ENCODE data around the gene TTLL9. TPM values are rescaled to one million over a fixed set of nuclear protein-coding genes. Genes with fewer than 3 reads are reported as not detected.

The TTLL9 gene
- total and polyA plus RNA-seq, 4 donors: 0.06 to 0.08 TPM; not detected in 2

DNA sequence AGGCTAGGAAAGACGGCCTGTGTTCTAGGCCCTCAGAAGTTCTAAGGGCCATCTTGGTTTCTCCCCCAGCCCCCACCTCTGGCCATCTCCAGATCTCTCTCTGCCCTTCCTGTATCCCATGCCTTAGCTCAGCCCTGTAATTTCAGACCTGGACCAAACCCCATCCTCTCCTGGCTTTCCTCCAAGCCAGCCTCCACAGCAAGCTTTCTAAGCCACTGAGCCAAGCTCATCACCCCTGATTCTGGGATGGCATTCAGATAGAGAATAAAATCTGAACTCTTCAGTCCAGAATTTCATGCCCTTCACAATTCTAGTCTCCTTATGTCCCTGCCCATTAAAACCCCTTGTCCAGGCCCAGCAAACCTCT lies 120.9 kb downstream of the TTLL9 start (continued):
- TF ChIP-seq REST (IDR thresholded peaks at IDR 0.05): no peak

GRCh38 chr20:31992086-31992485 lies 121.7 kb downstream of the TTLL9 start:
- H3K4me3 ChIP-seq (ENCODE audit: low read depth in 1 of 3, low read length in 3 of 3): no peak overlapping the region
- no peak for DNase-seq (ENCODE audit: low spot score)
- no peak overlapping the region for H3K27ac ChIP-seq (ENCODE audit: low read depth in 1 of 2, low read length in 2 of 2)
- H3K36me3 ChIP-seq (ENCODE audit: control insufficient read depth in 4 of 4, insufficient read depth in 3 of 4, low read depth in 1 of 4, low read length in 3 of 4): no peaks in the 10 kb centered on the region
- TF ChIP-seq NR2F2 (IDR thresholded peaks at IDR 0.05) (no peak), YY1 (IDR thresholded peaks at IDR 0.05) (no peak)
- peaks cover 0 to 2% (median 0%) of the 10 kb centered on the region in 4 donors for H3K27me3 ChIP-seq (ENCODE audit: control insufficient read depth in 4 of 4, insufficient read depth in 4 of 4, low read length in 3 of 4)
- no peaks in the 10 kb centered on the region for H3K9me3 ChIP-seq (ENCODE audit: control insufficient read depth in 4 of 4, low read length in 3 of 4)
- 75% methylated on average over 2 of the region's 2 CpGs for WGBS
- H3K9ac ChIP-seq (ENCODE audit: low read depth in 1 of 2, low read length in 2 of 2): no peak overlapping the region
- peaks cover 0 to 2% (median 0%) of the 10 kb centered on the region in 4 donors for H3K4me1 ChIP-seq (ENCODE audit: control insufficient read depth in 4 of 4, insufficient read depth in 4 of 4, low read length in 3 of 4)

Small RNA genes lying within 50 kb of the gene (small RNA-seq; reads per million reads assigned to genes)
- gene RNU1-94P: 0.11 reads per million

Other genes starting within 250 kb of the TTLL9 start
- under 1 TPM in 1 of 2 donors, not detected in 1; 0.59 TPM for gene COX4I2, start 232.7 kb upstream of the TTLL9 start, total RNA-seq
- gene COX4I2, start 232.7 kb upstream of the TTLL9 start, polyA plus RNA-seq: under 1 TPM; 0.35 to 0.81 TPM
- gene BCL2L1, start 147.8 kb upstream of the TTLL9 start, total RNA-seq: 100 to 1,000 TPM in 1 of 2 donors, 10 to 100 TPM in 1; 48.4 to 124 TPM
- gene BCL2L1, start 147.8 kb upstream of the TTLL9 start, polyA plus RNA-seq: 10 to 100 TPM; 29.7 to 43.7 TPM
- 10 to 100 TPM in 1 of 2 donors, 1 to 10 TPM in 1; 1.3 to 40.8 TPM for gene TPX2, start 131.3 kb upstream of the TTLL9 start, total RNA-seq
- 1 to 10 TPM; 1.1 to 3.6 TPM for gene TPX2, start 131.3 kb upstream of the TTLL9 start, polyA plus RNA-seq
- gene MYLK2, start 51.3 kb upstream of the TTLL9 start, total RNA-seq: under 1 TPM in 1 of 2 donors, not detected in 1; 0.19 TPM
- gene MYLK2, start 51.3 kb upstream of the TTLL9 start, polyA plus RNA-seq: under 1 TPM in 1 of 2 donors, not detected in 1; 0.08 TPM
- gene FOXS1, start 25.0 kb upstream of the TTLL9 start, total RNA-seq: under 1 TPM; 0.25 to 0.51 TPM
- under 1 TPM; 0.21 to 0.31 TPM for gene FOXS1, start 25.0 kb upstream of the TTLL9 start, polyA plus RNA-seq
- under 1 TPM; 0.42 to 0.61 TPM for gene DUSP15, start 107 bp upstream of the TTLL9 start, total RNA-seq
- gene DUSP15, start 107 bp upstream of the TTLL9 start, polyA plus RNA-seq: under 1 TPM in 1 of 2 donors, not detected in 1; 0.35 TPM
- 1 to 10 TPM; 2.2 to 3.4 TPM for gene PDRG1, start 81.4 kb downstream of the TTLL9 start, total RNA-seq
- gene PDRG1, start 81.4 kb downstream of the TTLL9 start, polyA plus RNA-seq: 1 to 10 TPM; 3.8 to 8.0 TPM
- gene XKR7, start 97.5 kb downstream of the TTLL9 start, total RNA-seq: under 1 TPM; under 0.01 to 0.05 TPM
- not detected for gene XKR7, start 97.5 kb downstream of the TTLL9 start, polyA plus RNA-seq
- 1 to 10 TPM; 1.3 to 2.1 TPM for gene CCM2L, start 139.8 kb downstream of the TTLL9 start, total RNA-seq
- gene CCM2L, start 139.8 kb downstream of the TTLL9 start, polyA plus RNA-seq: 1 to 10 TPM in 1 of 2 donors, under 1 TPM in 1; 0.31 to 1.2 TPM
- gene HCK, start 181.6 kb downstream of the TTLL9 start, total RNA-seq: 10 to 100 TPM; 12.8 to 20.6 TPM
- gene HCK, start 181.6 kb downstream of the TTLL9 start, polyA plus RNA-seq: 1 to 10 TPM; 1.8 to 7.7 TPM
- 10 to 100 TPM; 20.7 to 23.8 TPM for gene TM9SF4, start 239.1 kb downstream of the TTLL9 start, total RNA-seq
- gene TM9SF4, start 239.1 kb downstream of the TTLL9 start, polyA plus RNA-seq: 10 to 100 TPM; 15.9 to 26.2 TPM